GM21825 (cell line): Measurements from ENCODE around the gene SRRM2.

Experiments
- ATAC-seq: cut with Tn5 transposase; IDR thresholded peaks from one replicate; pipeline ENCODE4 v1.9.1; 2021; ENCODE audit warnings: mild to moderate bottlenecking, moderate library complexity; ENCODE audit not compliant: unreplicated experiment

Gene SRRM2

DNA sequence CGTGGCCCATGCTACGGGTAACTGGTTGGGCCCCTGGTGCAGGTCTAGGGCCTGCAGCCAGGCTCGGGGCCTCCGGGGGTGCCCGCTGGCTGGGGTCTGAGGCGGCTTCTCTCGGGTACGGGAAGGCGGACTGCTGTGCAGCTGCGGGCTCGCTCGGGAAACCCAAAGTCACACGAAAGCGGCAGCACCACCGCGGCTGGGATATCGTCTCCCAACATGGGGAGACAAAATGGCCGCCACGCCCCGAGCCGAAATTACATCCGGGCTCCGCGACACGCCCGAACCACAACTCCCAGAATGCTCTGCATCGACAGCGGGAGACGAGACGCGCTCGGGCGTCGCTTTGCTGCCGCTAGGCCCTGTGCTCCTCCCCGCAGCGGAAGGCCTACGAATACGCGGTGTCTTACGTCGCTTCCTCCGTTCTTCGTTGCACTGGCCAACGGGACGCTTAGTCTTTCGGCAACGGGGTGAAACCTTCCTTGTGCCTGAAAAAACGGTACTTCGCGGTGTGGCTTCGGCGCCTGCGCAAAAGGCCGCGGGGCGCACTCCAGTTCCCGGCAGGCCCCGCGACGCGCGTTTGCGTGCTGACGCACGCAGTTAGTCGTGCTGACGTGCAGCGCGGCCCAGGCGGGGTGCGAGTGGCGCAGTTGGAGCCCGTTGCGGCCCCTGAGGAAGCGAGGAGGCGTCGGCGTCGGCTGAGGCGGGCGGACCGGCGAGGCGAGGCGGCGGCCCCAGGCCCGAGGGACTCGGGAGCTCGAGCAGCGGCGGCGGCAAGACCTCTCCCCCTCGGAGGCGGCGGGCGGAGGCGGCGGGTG lies at the start of gene SRRM2:
Gene SRRM2 (plus strand): TSS at position 604 of the 815 bp plus-strand sequence. CDS start 3,727 bp downstream, outside the sequence.
- ATAC-seq = peak; percentile 76

DNA sequence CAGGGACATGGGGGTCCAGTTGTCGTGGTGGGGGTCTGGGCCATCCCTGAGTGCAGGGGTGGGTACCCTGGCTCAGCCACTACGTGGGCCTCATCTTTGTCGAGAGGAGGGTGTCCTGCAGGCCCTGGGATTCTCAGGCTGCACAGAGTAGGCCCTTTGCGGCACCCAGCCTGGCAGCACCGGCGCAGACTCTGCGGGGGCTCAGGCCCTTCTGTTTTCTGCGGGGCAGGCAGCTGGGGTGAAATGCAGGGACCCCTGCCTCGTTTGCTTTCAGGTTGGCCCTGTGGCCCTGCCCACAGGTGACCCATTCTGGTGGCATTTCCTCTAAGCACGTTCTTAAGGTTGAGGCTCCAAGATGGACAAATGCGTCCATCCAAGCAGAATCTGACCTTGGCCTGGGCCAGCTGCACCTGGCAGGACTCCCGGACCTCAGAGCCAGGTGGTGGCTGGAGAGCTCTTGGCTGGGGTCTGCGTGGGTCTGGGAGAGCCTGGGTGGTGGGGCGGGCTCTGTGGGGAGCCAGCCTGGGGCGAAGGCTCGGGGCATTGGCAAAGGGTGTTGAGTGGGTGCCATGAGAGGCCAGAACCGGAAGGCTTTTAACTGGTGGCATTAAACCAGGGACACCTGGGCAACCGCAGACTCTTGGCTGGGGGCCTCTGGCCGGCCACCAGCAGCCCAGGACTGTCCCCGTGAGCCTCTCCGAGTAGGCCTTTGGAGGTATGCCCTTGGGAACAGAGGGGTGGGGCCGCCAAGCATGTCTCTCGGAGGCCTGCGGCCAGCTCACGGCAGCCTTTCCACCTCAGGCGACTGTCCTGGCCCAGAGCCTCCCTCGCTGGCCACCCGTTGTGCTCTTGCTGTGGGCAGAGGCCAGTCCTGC lies 49.3 kb upstream of the SRRM2 start:
- ATAC-seq = no peak

DNA sequence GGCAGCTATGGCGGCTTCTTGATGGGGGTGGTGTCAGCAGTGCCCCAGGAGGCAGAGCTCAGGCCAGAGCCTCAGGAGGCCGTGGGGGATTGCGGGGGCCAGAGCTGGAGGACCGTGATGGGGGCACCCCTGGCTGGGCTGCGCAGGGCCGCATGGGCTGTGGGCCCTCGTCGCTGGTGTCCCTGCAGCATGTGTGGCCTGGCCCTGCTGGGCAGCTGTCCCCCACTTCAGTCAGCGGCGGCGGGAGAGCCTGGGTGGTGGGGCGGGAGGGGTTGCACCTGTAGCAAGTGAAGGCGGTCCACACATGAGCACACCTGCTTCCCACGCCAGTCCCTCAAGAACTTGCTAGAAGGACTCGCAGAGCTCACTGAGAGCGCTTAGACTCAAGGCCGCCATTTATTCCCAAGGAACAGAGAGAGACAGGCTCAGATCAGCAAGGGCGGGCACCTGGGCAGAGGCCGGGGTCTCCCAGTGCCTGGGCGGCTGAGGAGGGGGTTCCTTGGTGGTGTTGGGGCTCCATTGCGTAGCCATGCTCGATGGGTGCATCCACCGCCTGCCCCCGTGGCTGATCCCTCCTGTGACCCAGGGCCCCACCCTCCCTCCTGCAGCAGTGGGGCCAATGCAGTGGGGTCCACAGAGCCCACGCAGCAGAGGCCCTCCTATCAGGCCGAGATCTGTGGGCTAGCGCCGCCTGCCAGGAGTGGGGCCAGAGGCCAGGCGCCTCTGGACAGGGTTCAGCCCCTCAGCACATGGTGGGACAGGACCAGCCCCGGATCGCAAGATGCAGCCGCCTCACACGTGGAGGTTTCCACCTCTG lies 48.1 kb upstream of the SRRM2 start:
- ATAC-seq = no peak

DNA sequence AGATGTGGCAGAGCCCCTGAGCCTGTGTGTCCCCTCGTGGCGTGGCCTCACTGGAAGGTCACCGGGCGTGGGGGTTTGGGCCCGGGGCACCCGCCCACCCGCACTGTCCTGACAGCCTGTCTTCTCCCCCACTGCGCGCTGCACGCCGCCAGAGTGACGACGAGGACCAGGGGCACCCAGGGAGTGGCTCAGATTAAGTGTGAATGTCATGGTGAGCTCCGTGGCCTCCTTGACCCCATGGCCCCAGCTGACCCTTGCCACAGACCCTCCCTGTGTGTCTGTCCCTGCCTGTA lies 47.5 kb upstream of the SRRM2 start:
- ATAC-seq = no peak

DNA sequence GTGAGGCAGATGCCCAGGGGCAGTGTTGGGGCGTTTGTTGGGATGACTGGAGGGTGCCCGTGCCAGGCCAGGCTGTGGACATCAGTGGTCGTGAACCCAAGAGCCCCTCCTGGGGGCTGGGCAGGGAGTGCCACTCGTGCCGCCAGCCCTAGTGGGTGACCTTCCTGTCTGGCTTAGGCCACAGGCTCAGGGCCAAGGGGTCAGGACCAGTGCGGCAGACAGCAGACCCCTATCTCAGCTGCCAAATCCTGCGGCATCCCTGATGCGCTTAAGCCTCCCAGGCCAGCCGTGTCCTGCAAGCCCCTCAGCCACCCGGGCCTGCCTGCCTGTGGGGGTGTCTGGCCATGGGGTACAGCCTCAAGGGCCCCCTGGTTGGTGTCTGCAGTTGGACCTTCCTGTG lies 47.1 kb upstream of the SRRM2 start:
- no peak for ATAC-seq

DNA sequence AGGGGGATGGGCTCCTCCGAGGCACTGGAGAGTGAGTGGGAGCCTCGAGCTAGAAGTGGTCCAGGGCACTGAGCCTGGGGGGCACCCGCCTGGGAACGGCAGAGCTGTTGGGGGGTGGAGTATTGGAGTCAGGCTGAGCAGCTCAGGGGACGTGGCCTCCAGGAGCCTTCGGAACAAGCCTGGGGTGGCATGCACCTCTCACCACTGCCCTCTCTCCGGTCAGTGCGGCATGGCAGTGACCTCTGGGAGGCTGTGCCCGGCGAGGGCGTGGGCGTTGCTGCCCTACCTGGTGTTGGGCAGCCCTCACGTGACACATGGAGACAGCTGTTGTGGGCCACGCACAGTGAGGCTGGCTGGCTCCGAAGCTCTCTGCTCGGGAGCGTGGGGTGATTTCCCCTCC lies 46.4 kb upstream of the SRRM2 start:
- ATAC-seq = no peak

DNA sequence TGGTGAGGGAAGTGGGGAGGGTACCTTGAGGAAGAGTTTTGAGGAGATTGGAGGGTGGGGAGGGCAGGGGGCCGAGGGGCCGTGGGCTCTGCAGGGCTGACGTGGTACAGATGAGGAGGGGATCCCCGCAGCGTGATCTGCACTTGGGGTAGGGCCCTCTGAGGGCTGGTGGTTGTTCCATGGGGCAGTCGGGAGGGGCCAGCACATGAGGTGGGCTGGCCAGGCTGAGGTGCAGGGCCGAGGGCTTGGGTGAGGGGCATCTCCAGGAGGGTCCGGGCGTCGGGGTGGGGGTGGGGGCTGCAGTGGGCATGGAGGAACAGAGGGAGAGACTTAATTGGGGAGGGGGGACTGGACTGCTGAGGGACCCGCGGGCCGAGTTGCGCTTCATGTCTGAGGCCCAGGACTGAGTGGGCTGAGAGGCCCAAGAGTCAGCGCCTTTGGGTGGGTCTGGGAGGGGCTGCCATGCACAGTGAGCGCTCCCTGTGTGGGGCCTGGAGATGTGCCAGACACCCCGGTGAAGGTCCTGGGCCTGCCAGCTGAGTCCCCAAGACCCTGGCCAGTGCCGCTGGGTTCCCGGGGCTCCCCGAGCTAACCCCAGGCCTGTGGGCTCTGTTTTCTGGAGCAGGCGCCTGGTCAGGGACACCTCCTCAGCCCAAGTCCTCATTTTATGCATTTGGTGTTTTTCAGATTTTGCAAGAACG lies 45.7 kb upstream of the SRRM2 start:
- ATAC-seq = no peak

DNA sequence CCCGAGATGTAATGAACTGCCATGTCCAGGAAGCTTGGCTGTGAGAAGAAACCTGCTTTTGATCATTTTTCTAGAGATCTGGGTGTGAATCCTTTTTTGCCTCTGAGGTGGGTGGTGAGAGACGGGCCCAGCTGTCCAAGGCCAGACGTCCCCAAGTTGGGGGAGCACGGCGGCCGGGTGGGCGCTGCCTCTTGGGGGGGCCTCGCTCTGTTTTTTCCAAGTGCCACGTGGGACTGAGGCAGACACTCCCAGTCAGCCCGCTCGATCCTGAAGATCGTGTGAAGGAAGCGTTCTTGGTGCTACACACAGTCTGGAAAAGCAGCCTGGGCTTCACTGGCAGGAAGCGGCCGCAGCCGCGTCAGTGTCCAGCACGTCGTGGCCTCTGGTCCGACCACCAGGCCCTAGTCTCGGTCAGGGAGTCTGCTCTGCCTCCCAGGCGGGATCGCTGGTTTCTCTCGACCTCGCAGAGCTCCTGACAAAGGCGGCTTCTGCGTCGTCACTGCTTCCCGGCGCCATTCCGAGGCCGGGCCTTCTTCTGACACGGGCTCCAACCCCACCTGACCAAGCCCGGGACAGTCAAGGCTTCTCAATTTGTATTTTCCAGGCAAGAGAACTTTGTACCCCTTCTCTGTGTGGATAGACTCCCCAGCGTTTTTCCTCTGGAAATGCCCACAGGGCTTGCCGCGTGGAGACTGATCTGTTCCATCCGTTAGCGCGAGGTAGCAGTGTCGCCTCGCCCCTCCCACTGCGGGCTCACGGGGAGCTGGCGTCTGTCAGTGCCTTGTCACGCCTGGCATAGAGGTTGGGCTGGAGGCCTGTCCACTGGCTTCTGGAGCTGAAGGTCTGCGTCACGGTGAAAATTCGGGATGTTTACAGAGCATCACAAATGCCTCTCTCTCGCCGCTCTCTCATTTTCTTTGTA lies 44.8 kb upstream of the SRRM2 start:
- no peak for ATAC-seq

DNA sequence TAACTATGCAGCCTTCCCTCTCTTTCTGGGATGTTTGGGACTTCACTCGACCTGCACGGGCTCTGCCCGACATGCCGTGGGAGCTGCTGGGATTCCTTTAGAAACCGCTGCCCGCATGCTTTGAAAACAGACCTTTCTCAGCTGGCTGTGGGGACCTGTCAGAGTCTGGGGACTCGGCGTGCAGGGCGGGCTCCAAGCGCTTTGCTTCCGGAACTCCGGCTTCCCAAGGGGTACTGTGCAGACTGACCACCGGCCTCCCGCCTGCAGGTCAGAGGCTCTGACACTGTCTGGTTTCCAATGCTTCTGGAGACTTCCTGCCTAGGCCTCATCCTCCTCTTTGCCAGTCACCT lies 44.2 kb upstream of the SRRM2 start:
- no peak for ATAC-seq

DNA sequence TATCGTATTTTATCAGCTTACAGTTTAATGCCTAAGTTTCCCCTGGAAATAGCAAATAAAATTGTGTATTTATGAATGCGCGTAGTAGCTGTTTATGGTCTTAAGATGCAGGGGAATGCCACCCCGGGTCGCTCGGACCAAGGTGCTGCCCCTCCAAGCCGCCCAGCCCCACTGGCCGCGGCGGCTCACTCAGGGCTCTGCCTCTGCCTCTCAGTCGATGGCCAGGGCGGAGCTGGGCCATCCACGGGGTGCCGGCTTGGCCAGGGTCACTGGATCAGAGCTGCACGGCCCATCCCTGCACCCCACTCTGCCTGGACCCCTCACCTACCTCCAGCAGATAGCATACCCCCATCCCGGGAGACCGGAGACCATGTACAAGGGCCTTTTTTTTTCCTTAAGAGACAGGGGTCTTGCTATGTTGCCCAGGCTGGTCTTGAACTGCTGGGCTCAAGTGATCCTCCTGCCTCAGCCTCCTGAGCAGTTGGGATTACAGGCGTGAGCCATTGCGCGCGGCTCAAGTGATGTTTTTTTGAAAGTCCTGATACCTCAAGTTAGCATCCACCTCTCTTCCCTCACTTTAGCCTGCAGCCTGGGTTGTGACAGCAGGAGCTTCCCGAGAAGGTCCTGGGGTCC lies 43.4 kb upstream of the SRRM2 start:
- no peak for ATAC-seq

DNA sequence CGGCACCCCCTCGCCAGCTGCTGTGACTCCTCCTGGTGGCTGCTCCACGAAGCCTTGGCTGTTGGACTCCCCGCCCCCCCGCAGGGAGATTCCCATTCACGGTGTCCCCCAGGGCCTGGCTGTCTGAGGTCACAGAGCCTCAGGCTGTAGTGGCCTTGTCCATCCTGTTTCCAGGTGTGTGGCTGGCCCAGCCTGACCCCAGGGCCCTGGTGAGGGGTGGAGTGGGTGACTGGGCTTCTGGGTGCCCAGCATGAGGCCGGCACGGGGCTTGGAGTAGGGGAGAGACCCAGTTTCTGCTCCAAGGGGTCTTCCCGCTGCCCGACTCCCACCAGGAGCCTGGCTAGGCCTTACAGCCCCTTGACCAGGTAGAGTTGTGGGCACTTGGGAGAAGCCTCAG lies 42.9 kb upstream of the SRRM2 start:
- no peak for ATAC-seq

DNA sequence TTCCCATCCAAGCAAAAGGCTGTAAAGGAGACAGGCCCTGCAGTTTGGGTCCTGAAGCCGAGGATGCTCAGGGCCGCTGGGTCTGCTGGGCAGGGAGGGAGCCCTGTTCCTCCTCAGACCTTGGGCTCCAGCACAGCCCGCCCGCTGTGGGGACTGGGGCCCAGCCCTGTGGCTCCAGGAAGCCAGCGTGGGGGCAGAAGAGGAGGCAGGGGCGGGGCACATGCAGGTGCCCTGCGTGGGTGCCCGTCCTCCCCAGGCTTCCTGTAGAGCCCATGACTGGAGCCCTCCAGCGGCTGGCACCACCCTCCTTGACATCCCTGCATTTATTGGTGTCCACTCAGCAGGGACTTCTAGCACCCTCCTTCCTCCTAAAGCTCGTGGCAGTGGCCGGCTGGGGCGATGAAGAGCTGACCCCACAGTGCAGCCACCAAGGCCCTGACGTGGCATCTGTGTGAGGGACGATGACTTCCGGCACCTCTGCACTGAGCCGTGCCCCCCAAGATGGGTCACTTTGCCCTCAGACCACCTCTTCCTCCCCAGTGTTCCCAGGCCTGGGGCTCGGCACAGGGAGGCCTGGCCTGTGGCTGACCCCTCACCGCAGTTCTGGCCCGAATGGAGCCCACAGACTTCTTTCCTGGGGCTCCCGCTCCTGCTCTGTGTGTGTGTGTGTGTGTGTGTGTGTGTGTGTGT lies 42.3 kb upstream of the SRRM2 start:
- ATAC-seq = no peak

DNA sequence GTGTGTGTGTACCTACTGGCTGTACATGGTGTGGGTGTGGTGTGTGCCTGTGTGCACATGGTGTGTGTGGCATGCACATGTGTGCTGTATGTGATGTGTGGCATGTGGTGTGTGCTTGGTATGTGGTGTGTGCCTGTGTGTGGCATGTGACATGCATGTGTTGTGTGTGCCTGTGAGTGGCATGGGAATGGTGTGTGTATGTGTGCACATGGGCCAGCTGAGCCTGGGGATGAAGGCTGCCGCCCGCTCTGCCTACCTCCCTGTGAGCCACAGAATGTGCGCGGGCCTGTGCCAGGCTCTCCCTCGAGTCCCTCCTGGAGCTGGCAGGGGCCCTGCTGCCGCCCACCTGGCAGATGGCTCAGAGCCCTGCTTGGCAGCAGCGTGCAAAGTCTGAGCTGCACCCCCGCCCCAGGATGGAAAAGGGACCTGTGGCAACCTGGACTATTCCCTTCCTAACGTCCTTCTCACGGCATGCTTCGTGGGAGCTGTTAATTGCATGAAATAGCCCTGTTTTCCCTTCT lies 41.7 kb upstream of the SRRM2 start:
- no peak for ATAC-seq

DNA sequence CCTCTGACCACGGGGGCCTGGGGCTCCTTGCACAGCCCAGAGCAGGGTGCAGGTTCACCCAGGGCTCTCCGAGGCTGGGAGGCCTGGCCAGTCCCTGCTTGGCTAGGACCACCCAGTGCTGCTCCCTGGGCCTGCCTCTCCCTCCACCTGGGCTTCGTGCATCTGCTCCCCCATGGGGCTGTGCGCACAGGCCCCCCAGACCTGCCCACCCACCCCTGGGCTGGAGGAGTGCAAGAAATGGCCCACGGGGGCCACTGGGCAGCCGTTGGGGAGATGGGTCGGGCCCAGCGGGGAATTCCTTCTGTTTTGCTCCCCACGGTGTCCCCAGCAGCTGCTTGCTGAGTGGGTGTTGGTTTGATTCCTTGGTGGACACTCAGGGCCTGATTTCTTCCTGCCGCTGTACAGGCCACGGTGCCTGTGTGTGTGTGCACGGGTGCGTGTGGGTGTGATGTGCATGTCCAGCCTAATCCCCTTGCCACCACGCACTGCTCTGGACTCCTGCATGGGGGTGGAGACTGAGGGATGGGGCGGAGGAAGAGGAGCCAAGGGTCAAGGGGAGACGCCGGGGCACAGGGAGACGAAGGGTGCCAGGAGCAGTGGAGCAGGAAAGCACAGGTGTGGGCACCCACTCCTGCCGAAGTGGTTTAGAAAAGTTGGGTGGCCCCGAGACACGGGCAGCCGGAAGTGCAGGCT lies 40.9 kb upstream of the SRRM2 start:
- ATAC-seq = no peak

DNA sequence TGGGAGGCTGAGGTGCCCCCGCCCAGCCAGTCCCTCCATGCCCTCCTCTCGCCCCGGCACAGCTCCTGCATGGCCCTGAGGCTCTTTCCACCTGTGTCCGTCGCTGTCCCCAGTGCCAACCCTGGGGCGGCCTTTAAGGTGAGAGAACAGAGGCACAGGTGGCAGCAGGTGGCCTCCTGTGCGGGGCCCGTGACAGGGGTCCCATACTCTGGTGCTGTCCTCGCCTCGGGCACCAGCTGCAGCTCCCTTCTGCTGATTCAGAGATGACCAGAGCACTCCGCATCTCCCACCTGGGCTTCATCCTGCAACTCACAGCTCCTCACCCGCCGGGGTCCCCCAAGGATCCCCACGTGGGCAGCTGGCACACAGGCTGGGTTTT lies 40.4 kb upstream of the SRRM2 start:
- no peak for ATAC-seq

DNA sequence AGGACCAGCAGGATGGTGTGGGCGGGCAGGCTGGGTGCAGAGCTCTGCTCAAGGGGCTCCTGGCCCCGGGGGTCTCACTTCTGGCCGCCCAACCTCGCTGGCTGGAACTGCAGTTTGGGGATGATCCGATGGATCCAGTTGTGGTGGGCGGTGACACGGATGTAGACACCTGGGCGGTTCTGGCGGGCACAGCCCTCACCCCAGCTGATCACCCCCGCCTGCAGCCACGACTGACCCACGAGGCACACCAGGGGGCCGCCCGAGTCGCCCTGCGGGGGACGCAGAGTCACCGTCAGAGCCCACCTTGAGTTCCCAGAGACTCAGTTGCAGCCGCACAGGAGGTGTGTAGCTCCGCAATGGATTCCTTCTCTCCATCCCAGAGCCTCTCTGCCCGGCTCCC lies 39.9 kb upstream of the SRRM2 start:
- no peak for ATAC-seq

DNA sequence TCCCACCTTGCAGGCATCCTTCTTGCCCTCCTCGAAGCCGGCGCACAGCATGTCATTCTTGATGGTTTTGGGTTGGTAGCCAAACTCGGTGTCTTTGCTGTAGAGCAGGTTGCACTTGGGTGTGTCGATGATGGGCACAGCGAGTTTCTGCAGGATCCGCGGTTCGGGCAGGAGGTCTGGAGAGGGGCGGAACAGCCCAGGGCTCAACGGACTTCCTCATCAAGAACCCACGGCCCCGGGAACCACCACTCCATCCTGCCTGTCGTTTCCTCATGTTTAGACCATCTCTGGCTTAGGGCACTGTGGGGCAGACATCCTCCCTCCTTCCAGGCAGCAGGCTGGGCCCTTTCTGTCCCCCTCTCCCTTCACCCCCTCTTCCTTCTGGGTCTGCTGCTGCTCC lies 38.9 kb upstream of the SRRM2 start:
- no peak for ATAC-seq
